Stimulated activated naive CD8-positive, alpha-beta T cell treated with anti-CD3 and anti-CD28 coated beads, Interleukin-15, Interleukin-2, amounts not matched to agents 100 ng/mL and 50 ng/mL, for 24 hours (primary cell): ENCODE data around the gene IDH3G.

Experiments
- H3K27ac Mint-ChIP-seq: one replicate; pipeline ENCODE4 v1.8.0; 2021; ENCODE audit warnings: mild to moderate bottlenecking, mixed read lengths
- H3K27me3 Mint-ChIP-seq: one replicate; pipeline ENCODE4 v1.8.0; 2021; ENCODE audit warnings: mixed read lengths
- H3K36me3 Mint-ChIP-seq: one replicate; pipeline ENCODE4 v1.8.0; 2021; ENCODE audit warnings: low read depth, mixed read lengths
- H3K4me1 Mint-ChIP-seq: one replicate; pipeline ENCODE4 v1.8.0; 2021; ENCODE audit warnings: low read depth, mixed read lengths
- H3K4me3 Mint-ChIP-seq: one replicate; pipeline ENCODE4 v1.8.0; 2021; ENCODE audit warnings: mild to moderate bottlenecking, mixed read lengths
- H3K9me3 Mint-ChIP-seq: one replicate; pipeline ENCODE4 v1.8.0; 2021; ENCODE audit warnings: mixed read lengths

The IDH3G gene

DNA sequence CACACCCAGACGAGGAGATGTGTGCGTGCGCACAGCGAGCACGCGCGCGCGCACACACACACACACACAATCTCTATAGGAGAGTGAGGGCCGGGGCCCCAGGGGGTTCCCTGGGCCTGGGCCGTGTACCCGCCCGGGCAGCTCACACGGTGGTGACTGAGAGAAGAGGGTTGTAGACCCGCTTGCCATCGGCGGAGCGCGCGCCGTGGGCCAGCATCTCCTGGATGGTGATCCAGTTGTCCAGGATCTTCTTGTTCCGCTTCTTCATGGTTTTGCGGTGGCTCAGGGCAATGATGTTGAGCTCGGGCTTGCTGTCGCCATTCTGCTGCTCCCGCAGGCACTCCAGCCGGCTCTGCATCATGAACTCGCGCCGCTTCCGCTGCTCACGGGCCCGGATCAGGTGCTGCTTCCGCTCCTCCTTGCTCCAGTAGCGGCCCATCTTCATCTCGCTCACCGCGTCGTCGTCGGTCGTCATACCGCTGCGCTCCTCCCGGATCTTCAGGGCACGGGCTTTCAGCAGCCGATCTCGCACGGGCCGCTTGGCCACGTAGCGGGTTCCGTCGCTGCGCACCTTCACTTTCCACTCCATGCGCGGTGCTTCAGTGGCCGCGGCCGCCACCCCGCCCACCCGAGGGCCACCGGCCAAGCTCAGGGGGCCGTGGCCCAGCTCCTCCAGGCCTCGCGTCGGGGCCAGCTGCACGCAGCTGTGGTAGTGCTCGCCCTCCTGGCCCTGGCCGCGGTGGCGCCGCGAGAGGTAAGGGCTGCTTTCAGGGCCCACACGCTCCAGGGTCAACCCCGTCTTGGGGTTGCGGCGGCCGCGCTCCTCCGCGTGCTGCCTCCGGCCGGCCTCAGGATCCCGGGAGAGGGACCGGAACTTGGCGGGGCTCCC, 9.3 kb upstream of the IDH3G start:
- Mint-ChIP-seq H3K27me3 (no peaks in the 10 kb centered on the region), H3K27ac (no peak overlapping the region), H3K36me3 (no peaks in the 10 kb centered on the region), H3K9me3 (no peaks in the 10 kb centered on the region), H3K4me1 (no peaks in the 10 kb centered on the region), H3K4me3 (no peak overlapping the region)

DNA sequence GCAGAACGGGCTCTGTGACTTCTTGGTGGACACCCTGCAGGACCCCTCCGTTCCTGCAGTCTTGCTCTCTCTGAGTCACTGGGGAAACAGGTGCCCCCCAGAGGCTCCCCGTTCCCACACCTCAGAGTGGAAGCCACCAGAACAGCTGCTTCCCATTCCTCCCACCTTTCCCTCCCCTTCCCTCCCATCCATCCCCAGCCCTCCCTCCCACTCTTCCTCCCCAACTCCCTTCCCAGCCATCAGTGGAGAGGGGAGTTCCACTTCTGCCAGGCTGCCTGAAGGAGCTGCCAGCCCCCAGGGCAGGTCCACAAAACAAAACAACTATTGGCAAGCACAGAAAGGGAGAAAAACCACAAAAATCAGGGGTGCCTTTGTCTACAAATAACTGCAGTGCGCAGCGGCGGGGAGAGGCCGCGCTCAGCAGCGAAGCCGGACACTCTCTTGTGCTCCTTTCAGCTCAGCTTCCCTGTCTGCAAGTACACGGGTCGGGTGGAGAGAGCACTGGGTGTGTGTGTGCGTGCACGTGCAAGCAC, 8.4 kb upstream of the IDH3G start:
- no peak overlapping the region for H3K4me3 Mint-ChIP-seq
- no peaks in the 10 kb centered on the region for H3K4me1 Mint-ChIP-seq
- H3K36me3 Mint-ChIP-seq = peaks cover 4% of the 10 kb centered on the region
- no peaks in the 10 kb centered on the region for H3K27me3 Mint-ChIP-seq
- no peak overlapping the region for H3K27ac Mint-ChIP-seq
- H3K9me3 Mint-ChIP-seq = no peaks in the 10 kb centered on the region

DNA sequence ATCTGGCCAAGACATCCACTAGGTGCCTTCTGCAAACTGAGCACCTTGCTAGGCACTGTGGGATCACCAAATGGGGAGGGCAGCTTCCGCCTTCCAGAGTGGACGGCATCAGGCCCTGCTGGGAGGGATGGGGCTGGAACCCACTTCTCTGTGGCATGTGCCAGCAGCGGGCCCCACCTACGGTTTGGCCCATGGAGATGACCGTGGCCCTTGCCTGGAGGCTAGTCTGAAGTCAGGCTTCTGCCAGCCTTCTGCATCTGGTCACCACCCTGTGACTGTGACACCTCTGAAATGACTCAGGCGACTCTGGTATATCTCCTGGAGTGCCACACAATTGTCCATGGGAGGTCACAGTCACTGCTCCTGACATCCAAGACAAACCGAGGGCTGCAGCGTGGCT, 7.5 kb upstream of the IDH3G start:
- H3K4me3 Mint-ChIP-seq = no peak overlapping the region
- H3K27me3 Mint-ChIP-seq = no peaks in the 10 kb centered on the region
- H3K4me1 Mint-ChIP-seq = peaks cover 6% of the 10 kb centered on the region
- no peak overlapping the region for H3K27ac Mint-ChIP-seq
- H3K9me3 Mint-ChIP-seq = no peaks in the 10 kb centered on the region
- peaks cover 4% of the 10 kb centered on the region for H3K36me3 Mint-ChIP-seq

DNA sequence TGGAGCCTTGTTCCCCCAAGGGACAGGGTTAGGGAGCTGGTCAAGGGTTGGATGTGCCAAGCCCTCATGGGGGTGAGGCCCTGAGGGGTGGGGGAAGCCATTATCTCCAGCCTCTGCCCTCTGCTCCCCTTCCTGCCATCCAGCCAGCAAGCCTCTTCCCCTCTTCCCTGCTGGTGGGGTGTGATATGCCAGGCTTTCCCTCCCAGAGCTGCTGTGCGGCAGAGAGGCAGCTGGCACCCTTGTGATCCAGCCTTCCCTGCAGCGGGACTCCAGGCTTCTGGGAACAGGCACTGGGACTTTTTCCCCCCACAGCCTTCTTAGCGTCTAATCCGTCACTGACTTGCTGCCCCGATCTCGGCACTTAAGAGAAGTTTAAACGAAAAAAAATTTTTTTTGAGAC, 6.6 kb upstream of the IDH3G start:
- peaks cover 11% of the 10 kb centered on the region for H3K36me3 Mint-ChIP-seq
- H3K27me3 Mint-ChIP-seq = no peaks in the 10 kb centered on the region
- H3K9me3 Mint-ChIP-seq = no peaks in the 10 kb centered on the region
- no peak overlapping the region for H3K4me3 Mint-ChIP-seq
- H3K27ac Mint-ChIP-seq = no peak overlapping the region
- H3K4me1 Mint-ChIP-seq = peaks cover 15% of the 10 kb centered on the region

DNA sequence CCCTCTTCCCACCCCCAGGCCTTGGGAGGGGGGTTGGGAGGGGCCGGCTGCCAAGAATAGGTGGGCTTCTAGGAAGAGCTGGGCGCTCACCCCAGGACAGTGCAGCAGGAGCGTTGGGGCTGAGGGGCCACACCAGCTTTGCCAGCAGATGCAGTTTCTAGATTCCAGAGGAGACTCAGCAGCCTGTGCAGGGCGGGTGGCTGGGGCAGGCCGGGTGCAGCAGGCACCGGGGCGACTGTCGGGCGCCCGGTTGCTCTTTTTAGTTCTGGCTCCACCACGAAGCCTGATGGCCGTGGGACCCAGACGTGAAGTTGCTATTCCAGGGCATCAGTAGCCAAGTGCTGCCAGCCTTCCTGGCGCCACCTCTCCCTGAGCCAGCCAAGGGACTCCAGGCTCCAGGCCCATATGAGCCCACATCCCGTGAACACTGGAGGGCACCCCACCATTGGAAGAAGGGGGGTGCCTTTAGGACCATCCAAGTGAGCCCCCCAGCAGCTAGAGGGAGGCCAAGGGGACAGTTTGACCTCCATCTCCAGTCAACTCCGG, 6.1 kb upstream of the IDH3G start:
- no peak overlapping the region for H3K4me3 Mint-ChIP-seq
- no peaks in the 10 kb centered on the region for H3K9me3 Mint-ChIP-seq
- H3K27me3 Mint-ChIP-seq = no peaks in the 10 kb centered on the region
- peaks cover 16% of the 10 kb centered on the region for H3K4me1 Mint-ChIP-seq
- no peak overlapping the region for H3K27ac Mint-ChIP-seq
- H3K36me3 Mint-ChIP-seq = peaks cover 11% of the 10 kb centered on the region

DNA sequence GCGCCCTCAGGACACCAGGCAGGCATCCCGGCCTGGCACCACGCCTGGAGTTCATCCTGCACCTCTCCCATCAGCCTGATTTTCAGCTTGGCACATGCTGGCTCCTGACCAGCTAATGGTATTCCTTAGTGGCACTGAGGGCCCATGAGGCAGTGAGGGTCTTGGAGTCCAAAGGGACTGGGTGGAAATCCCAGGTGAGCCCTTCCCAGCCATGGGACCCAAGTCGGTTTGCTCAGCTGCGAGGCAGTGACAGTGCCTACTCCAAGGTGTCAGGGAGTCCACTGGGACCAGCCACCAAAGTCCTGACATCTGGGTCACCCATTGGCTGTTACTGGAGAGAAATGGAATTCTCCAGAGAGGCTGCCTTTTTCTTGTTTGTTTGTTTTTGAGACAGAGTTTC, 5.2 kb upstream of the IDH3G start:
- Mint-ChIP-seq H3K36me3 (peaks cover 11% of the 10 kb centered on the region), H3K4me3 (no peak overlapping the region), H3K4me1 (peaks cover 16% of the 10 kb centered on the region), H3K27ac (no peak overlapping the region), H3K9me3 (no peaks in the 10 kb centered on the region), H3K27me3 (no peaks in the 10 kb centered on the region)

DNA sequence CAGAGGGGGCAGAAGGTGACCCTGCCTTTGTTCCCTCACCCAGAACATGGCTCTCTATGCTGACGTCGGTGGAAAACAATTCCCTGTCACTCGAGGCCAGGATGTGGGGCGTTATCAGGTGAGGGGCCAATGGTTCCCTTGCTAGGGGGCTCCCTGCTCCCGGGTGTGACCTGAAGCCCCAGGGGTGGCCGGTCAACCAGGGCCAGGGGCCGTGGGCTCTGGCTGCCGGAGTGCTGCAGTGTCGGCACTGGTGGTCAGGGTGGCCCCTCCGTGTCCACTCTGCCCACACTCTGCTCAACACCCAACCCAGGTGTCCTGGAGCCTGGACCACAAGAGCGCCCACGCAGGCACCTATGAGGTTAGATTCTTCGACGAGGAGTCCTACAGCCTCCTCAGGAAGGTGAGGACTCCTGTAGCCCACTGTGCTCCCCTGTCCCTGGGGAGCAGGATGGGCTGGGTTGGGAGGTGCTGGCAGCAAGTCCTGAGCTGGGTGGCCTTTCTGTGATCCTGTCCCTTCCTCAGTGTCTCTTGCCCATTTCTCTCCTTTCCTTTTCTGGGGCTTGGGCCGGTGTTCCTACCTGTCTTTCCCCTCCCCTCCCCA, 3.3 kb upstream of the IDH3G start:
- H3K27ac Mint-ChIP-seq = no peak overlapping the region
- peaks cover 11% of the 10 kb centered on the region for H3K36me3 Mint-ChIP-seq
- H3K27me3 Mint-ChIP-seq = no peaks in the 10 kb centered on the region
- no peaks in the 10 kb centered on the region for H3K9me3 Mint-ChIP-seq
- peaks cover 21% of the 10 kb centered on the region for H3K4me1 Mint-ChIP-seq
- no peak overlapping the region for H3K4me3 Mint-ChIP-seq

DNA sequence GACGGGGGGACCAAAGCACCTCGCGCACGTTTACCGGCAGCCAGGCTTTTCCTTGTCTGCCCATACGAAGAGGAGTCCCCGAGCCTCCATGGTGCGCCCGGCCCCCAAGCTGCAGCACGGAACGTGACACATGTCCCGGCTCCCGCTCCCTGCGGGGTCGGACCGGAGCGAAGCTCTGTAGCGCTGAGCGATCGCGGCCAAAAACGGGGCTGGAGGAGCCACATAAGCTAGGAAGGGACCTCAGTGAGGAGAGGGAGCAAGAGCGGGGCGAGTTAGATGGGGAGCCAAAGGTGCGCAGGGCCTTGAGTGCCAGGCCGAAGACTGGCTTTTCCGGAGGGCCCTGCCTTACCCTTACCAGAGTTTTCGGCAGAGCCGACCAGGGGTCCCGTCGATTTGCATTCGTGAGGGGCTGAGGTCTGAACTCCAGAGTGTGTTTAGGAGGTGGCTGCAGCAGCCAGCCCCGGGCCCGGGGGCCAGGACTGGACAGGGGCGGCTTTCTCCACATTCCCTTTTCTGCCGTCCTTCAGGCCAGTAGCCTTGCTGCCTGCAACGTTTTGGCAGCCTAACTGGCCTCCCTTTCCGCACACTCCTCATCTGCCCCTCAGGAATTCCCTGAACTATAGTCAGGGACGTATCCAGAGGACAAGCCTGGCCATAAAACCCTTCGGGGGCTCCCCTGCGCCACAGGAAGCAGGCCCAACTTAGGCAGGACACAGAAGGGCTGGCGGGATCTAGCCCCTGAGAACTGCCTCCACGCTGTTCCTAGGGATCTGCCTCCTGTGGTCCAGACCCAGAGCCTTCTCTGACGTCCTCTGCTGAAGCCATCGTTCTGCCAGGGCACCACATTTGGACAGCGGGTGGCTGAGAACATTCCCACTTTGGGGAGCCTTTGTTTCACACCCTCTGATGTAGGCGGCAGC, 982 bp upstream of the IDH3G start:
- peak overlapping the region; percentile 93 for H3K4me3 Mint-ChIP-seq
- peaks cover 22% of the 10 kb centered on the region for H3K4me1 Mint-ChIP-seq
- H3K9me3 Mint-ChIP-seq = no peaks in the 10 kb centered on the region
- H3K27ac Mint-ChIP-seq = peak overlapping the region; percentile 95
- H3K36me3 Mint-ChIP-seq = peaks cover 11% of the 10 kb centered on the region
- no peaks in the 10 kb centered on the region for H3K27me3 Mint-ChIP-seq

DNA sequence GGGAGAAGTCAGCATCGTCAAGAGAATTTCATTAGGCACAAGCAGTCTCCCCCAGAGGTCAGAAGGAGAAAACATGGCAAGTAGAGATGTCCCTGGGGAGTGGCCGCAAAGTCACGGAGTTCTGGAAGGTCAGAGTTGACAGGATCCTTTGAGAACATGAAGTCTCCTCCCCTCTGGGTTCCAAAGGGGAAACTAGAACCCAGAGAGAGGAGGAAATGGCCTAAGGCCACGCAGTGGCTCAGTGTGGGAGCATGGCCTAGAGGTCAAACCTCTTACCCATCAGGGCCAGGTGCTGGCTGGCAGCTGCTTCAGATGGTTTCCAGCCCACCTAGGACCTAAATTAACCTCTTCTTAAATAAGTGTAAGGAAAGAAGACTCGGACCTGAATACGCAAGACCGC, 884 bp downstream of the IDH3G start:
- Mint-ChIP-seq H3K27me3 (no peaks in the 10 kb centered on the region), H3K36me3 (peaks cover 11% of the 10 kb centered on the region), H3K9me3 (no peaks in the 10 kb centered on the region), H3K4me1 (peaks cover 22% of the 10 kb centered on the region), H3K4me3 (peak overlapping the region; percentile 93), H3K27ac (peak overlapping the region; percentile 93)

DNA sequence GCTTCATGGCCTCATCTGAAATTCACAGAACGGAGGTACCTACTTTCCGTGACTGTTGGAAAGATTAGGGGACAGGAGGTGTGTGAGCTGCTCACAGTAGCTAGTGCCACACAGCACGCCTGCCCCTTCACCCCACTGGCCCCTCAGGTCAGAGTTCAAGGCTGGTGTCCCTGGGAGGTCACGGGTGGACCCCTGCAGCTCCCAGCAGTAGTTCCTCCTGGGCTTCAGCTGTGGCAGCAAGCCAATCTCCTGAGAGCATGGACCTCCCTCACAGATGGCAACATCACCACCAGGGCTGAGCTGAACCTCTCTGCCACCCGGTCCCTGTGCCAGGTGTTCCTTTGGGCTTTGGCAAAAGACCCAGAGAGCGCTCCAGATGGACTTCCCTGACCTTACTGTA, 1.8 kb downstream of the IDH3G start:
- no peaks in the 10 kb centered on the region for H3K27me3 Mint-ChIP-seq

DNA sequence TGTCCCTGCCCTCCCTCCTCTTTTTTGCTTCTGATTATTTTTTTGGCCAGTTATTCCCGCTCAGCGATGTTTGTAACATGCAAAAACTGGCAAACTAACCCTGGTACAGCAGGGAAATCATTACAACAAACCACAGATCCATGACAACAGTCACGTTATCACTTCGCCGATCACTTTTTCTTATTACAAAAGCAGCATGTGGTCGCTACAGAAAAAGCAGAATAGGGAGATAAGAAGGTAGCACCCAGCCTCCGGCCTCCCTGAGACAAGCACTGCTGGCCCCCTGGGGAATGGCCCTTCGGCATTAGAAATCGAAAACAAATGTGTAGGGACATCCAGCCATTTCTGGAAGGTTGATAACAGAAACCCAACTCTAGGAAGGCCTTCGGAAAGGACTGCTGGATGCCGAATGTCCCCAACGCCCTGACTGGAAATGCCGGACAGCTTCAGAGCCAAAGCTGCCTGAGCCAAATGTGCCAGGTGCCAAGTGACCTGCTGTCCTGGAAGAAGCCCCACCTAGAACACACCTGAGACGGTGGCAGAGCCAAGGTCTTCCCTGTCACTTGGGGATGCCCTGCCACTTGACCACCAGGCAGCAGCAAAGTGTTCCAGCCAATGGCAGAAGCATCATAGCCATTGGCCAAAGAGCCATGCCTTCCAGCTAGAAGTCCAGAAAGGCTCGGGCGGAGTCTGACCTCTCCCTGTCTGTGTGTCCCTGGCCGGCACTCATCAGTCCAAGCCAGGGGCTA, 2.9 kb downstream of the IDH3G start:
- no peak overlapping the region for H3K4me3 Mint-ChIP-seq
- H3K9me3 Mint-ChIP-seq = no peaks in the 10 kb centered on the region
- H3K4me1 Mint-ChIP-seq = peaks cover 13% of the 10 kb centered on the region
- no peak overlapping the region for H3K27ac Mint-ChIP-seq
- no peaks in the 10 kb centered on the region for H3K27me3 Mint-ChIP-seq
- peaks cover 8% of the 10 kb centered on the region for H3K36me3 Mint-ChIP-seq

More for the DNA sequence above, 1.8 kb downstream of the IDH3G start:
- no peaks in the 10 kb centered on the region for H3K9me3 Mint-ChIP-seq
- peaks cover 7% of the 10 kb centered on the region for H3K36me3 Mint-ChIP-seq
- H3K4me3 Mint-ChIP-seq = peak overlapping the region; percentile 93
- H3K27ac Mint-ChIP-seq = no peak overlapping the region
- peaks cover 22% of the 10 kb centered on the region for H3K4me1 Mint-ChIP-seq

DNA sequence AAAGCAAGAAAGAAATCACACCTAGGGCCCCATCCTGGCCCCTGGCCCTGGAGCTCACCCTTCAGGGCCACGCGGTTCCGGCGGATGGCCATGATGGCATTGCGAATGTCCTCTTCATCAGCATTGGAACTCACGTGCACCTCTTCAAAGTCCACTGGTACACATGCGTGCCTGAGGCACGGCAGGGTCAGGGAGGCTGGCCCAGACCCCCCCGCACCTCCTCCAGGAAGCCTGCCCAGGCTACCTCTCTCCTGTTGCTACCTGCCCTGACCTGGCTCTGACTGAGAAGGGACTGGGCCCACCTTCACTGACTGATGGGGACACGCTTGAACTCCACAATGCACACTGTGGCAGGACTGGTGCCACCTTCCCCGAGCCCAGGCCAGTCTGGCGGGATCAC, 4.5 kb downstream of the IDH3G start:
- peaks cover 6% of the 10 kb centered on the region for H3K36me3 Mint-ChIP-seq
- peaks cover 6% of the 10 kb centered on the region for H3K4me1 Mint-ChIP-seq
- H3K27me3 Mint-ChIP-seq = no peaks in the 10 kb centered on the region
- H3K27ac Mint-ChIP-seq = no peak overlapping the region
- no peak overlapping the region for H3K4me3 Mint-ChIP-seq
- H3K9me3 Mint-ChIP-seq = no peaks in the 10 kb centered on the region

DNA sequence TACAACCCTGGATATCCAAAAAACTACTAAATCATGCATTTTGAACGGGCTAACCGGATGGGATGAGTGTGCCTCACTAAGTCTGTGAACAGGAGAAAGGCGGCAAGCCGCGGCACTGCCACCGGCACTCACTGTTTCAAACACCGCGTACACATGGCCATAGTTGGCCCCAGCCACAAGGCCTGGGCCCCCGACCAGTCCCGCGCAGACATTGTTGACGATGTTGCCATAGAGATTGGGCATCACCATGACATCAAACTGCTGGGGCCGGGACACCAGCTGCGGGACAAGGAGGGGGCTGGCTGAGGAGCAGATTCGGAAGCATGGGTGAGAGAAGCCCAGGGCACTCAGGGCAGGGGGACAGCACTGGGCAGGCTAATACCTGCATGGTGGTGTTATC, 7.5 kb downstream of the IDH3G start:
- H3K4me3 Mint-ChIP-seq = no peak overlapping the region
- H3K9me3 Mint-ChIP-seq = no peaks in the 10 kb centered on the region
- H3K27ac Mint-ChIP-seq = no peak overlapping the region
- H3K36me3 Mint-ChIP-seq = peaks cover 6% of the 10 kb centered on the region
- no peaks in the 10 kb centered on the region for H3K4me1 Mint-ChIP-seq
- no peaks in the 10 kb centered on the region for H3K27me3 Mint-ChIP-seq
